K562 (cell line): ENCODE data around the gene CDCA4. TPM values are rescaled to one million over a fixed set of nuclear protein-coding genes. Genes with fewer than 3 reads are reported as not detected.

Source experiments
- AFF4 ChIP-seq: sonication (generic); formaldehyde crosslinking; IDR thresholded peaks from 2 replicates; pipeline ENCODE4 v1.8.0; 2023; ENCODE audit warnings: mild to moderate bottlenecking, missing genetic modification reagents
- ARHGAP35 ChIP-seq: fragments of 450-650 bp; IDR thresholded peaks from 2 replicates; pipeline ENCODE4 v1.6.1; 2018; ENCODE audit not compliant: partially characterized antibody
- CC2D1A ChIP-seq: fragments of 450-650 bp; IDR thresholded peaks from 2 replicates; pipeline ENCODE4 v1.6.1; 2017; ENCODE audit warnings: mild to moderate bottlenecking
- FOSL1 ChIP-seq: fragments of 200-800 bp; sonication (Bioruptor generic); conservative IDR thresholded peaks from 2 replicates; pipeline ENCODE4 v1.6.1; 2016; ENCODE audit warnings: missing genetic modification characterization, missing compliant biosample characterization
- GTF2E2 ChIP-seq: fragments of 200-800 bp; sonication (Bioruptor generic); IDR thresholded peaks from 2 replicates; pipeline ENCODE4 v1.6.1; 2016; ENCODE audit warnings: missing genetic modification characterization, missing compliant biosample characterization
- HLTF ChIP-seq: fragments of 450-650 bp; IDR thresholded peaks from 2 replicates; pipeline ENCODE4 v1.6.1; 2016
- NELFE ChIP-seq: IDR thresholded peaks from 2 replicates; pipeline ENCODE4 v1.6.1; 2011; ENCODE audit warnings: mild to moderate bottlenecking; ENCODE audit not compliant: insufficient read depth, insufficient read length
- PATZ1 ChIP-seq: fragments of 250-450 bp; sonication (Bioruptor Pico); IDR thresholded peaks from 2 replicates; pipeline ENCODE4 v1.5.0; 2020; ENCODE audit warnings: mild to moderate bottlenecking, borderline replicate concordance
- PHF20 ChIP-seq: fragments of 450-650 bp; IDR thresholded peaks from 2 replicates; pipeline ENCODE4 v1.6.1; 2018; ENCODE audit not compliant: partially characterized antibody
- POLR2G ChIP-seq: fragments of 200-400 bp; formaldehyde crosslinking; IDR thresholded peaks from 2 replicates; pipeline ENCODE4 v1.6.1; 2017; ENCODE audit warnings: low read depth, mild to moderate bottlenecking, antibody characterized with exemption, low read length, moderate library complexity
- RBM22 ChIP-seq: fragments of 200-400 bp; formaldehyde crosslinking; IDR thresholded peaks from 2 replicates; pipeline ENCODE4 v1.6.1; 2018; ENCODE audit warnings: low read length, low read depth; ENCODE audit not compliant: poor library complexity, severe bottlenecking
- polyA plus RNA-seq, 8 experiments: library from polyadenylated mRNA; depleted of rRNA in 4 of 8; stranded (reverse) in 5 of 8; unstranded in 3 of 8; fragments of >200 nt; fragmentation: Nextera tagmentation in 2 of 8; fragmentation: Illumina TruSeq in 1 of 8; extraction: Ambion mirVana in 2 of 8; extraction: Trizol in 1 of 8; gene quantifications; 2 replicates each; pipeline versions ENCODE4 v1.2.1 to v1.2.3, GENCODE V29; 2011 to 2014; ENCODE audit warnings: inconsistent platforms in 1 of 8, missing spikeins in 1 of 8
- total RNA-seq, 7 experiments: library from RNA; depleted of rRNA in 6 of 7; stranded (reverse); fragments of >200 nt in 6 of 7; fragmentation: Illumina TruSeq in 2 of 7; extraction: Trizol in 2 of 7; gene quantifications; 2 replicates each; pipeline versions ENCODE4 v1.2.1 to v1.2.3, GENCODE V29; 2011 to 2021; ENCODE audit warnings: low replicate concordance in 1 of 7

CDCA4 gene
- total and polyA plus RNA-seq, 9 of the 15 experiments (the other 6 are each of a cell fraction or from before 2014, with no cell fraction given): 6.6 to 44.2 (median 23.0) TPM

GRCh38 chr14:104979758-104980610, 40.9 kb downstream of the CDCA4 start (continued):
- TF ChIP-seq PATZ1 (no peak), NELFE (no peak), POLR2G (no peak), FOSL1 (peak; percentile 76), PHF20 (peak; percentile 34), RBM22 (no peak), ARHGAP35 (peak; percentile 31), HLTF (peak; percentile 51; the same call in 1 of the 2 replicates), AFF4 (CRISPR knock-in tag) (no peak), GTF2E2 (tag) (no peak), CC2D1A (no peak)
- TF ChIP-seq, all 486 proteins: peak for 19
